C4-2B (cell line): Measurements from ENCODE around the gene RAMP1.

Experiments
- H3K27ac ChIP-seq: fragments of 450-650 bp; 2 replicates; pipeline ENCODE4 v1.5.1; 2017
- ZFX ChIP-seq: fragments of 450-650 bp; IDR thresholded peaks from 2 replicates; pipeline ENCODE4 v1.6.1; 2017
- TF ChIP-seq, protein P1 (sequence below): fragments of 450-650 bp; conservative IDR thresholded peaks from 2 replicates; pipeline ENCODE4 v1.5.1; 2017; ENCODE audit warnings: mild to moderate bottlenecking

RAMP1 gene

GRCh38 chr2:237878321-237879057, 19.1 kb downstream of the RAMP1 start:
- peak overlapping the region; percentile 69 for H3K27ac ChIP-seq
- TF ChIP-seq, protein P1, sequence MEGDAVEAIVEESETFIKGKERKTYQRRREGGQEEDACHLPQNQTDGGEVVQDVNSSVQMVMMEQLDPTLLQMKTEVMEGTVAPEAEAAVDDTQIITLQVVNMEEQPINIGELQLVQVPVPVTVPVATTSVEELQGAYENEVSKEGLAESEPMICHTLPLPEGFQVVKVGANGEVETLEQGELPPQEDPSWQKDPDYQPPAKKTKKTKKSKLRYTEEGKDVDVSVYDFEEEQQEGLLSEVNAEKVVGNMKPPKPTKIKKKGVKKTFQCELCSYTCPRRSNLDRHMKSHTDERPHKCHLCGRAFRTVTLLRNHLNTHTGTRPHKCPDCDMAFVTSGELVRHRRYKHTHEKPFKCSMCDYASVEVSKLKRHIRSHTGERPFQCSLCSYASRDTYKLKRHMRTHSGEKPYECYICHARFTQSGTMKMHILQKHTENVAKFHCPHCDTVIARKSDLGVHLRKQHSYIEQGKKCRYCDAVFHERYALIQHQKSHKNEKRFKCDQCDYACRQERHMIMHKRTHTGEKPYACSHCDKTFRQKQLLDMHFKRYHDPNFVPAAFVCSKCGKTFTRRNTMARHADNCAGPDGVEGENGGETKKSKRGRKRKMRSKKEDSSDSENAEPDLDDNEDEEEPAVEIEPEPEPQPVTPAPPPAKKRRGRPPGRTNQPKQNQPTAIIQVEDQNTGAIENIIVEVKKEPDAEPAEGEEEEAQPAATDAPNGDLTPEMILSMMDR = no peak
- no peak for TF ChIP-seq ZFX

GRCh38 chr2:237879058-237879430, 19.6 kb downstream of the RAMP1 start:
- H3K27ac ChIP-seq = peak overlapping the region; percentile 69
- TF ChIP-seq, protein P1 = no peak
- no peak for TF ChIP-seq ZFX

DNA sequence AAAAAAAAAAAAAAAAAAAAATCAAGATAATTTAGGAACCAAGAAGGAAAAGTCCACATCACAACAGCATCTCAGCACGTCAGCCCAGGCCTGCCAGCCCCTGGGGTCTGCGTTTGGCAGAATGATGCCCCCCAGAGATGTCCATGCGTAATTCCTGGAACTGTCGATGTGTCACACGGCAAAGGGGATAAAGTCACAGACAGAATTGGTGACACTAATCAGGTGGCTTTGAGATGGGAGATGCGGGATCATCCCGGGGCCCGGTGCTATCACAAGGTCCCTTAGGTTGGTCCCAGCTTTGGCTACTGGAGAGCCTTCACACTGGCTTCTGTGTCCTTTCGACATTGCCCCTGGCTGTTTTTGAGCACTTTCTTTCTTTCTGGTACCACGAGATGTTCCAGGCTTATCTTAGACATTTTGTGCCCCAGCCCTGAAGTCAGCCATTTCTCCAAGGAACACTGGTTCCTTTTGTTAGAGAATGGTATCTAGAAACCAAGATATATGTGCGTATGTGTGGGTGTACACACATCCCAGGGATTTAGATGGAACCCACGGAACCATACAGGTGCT, 20.7 kb downstream of the RAMP1 start:
- no peak overlapping the region for H3K27ac ChIP-seq
- TF ChIP-seq ZFX = no peak
- TF ChIP-seq, protein P1 = no peak

- no peak for TF ChIP-seq ZFX
- TF ChIP-seq, protein P1 = no peak
- no peak overlapping the region for H3K27ac ChIP-seq
Observed at GRCh38 chr2:237882510-237883481, 23.4 kb downstream of the RAMP1 start.

GRCh38 chr2:237883951-237884446, 24.6 kb downstream of the RAMP1 start:
- H3K27ac ChIP-seq = no peak overlapping the region
- TF ChIP-seq, protein P1 = no peak
- no peak for TF ChIP-seq ZFX

DNA sequence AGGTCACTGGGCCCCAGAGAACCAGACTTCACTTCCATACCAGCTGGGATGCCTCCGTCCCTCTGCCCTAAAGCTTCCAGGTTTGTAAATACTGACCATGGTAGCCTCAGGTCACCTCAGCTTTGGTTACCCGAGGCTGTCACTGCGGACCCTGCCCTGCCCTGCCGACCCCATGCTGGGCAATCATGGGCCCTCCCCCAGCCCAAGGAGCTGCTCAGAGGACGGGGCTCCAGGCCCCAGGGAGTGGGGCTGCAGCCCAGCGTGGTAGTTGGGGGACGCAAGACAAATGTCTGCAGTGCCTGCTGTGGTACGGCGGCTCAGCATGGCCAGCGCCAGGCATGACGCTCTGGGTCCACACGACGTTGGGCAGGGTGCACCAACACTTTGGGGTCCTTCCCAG, 25.3 kb downstream of the RAMP1 start:
- H3K27ac ChIP-seq = no peak overlapping the region
- no peak for TF ChIP-seq ZFX
- TF ChIP-seq, protein P1 = no peak
